Stimulated activated CD8-positive, alpha-beta memory T cell treated with anti-CD3 and anti-CD28 coated beads, Interleukin-4, amount 100 ng/mL, for 24 hours (primary cell): ENCODE data around the gene BMP7.
"Not testable (repeated sequence)": the region's sequence is repeated elsewhere in the genome, so short reads cannot be mapped to it uniquely, and the experiment has no call there.

Source experiments
- DNase-seq: peaks from one replicate; pipeline ENCODE4 v3.0.0-alpha.2; 2020; ENCODE audit warnings: low read depth

Gene BMP7

DNA sequence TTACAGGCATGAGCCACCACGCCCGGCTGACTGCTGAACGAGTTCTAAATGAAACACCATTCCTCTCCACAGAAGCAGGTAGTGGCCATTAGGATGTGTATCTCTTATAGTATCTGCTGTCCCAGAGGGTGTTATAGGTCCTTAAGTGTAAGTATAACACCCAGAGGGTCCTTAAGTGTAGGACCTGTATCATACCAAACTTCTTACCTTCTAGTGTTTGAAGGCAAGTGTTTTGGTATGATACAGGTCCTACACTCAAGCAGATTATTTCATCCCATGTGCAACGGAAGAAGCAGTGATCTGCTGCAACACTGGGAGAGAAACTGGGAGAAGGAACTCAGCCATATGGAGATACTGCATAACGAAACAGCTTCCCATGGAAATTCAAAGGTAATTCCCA is 17.4 kb downstream of the BMP7 start:
- DNase-seq = no peak

DNA sequence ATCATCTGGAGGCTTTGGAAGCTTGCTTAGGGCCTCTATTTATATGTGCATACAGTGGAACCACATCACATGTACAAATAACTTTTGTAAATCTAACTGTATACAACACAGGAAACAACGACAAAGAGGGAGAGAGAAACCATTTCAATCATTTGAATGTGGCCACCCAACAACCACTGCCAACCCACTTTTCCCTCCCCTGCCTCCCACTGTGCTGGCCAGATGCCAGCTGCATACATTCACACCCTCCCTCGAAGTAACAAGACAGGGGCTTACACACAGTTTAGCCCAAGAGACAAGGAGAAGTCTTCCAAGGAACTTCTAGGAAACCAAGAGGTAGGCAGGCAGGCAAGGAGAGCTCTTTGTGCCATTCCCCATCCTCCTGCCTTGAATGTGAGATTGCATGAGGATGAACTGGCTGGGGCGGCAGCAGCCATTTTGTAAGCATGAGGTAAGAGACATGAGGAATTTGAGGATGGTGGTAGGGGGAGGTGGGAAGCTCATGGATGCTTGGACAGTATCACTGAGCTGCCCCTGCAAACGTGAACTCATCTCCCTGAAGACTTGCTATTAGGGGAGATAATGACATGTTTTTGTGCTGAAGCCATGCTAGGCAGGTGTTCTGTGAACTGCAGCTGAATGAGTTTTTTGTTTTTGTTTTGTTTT is 18.2 kb downstream of the BMP7 start:
- no peak for DNase-seq

- DNase-seq = no peak
These were observed 19.0 kb downstream of the BMP7 start for GRCh38 chr20:57247292-57247965.

- no peak for DNase-seq
These were observed 20.4 kb downstream of the BMP7 start for GRCh38 chr20:57245997-57246396.

DNA sequence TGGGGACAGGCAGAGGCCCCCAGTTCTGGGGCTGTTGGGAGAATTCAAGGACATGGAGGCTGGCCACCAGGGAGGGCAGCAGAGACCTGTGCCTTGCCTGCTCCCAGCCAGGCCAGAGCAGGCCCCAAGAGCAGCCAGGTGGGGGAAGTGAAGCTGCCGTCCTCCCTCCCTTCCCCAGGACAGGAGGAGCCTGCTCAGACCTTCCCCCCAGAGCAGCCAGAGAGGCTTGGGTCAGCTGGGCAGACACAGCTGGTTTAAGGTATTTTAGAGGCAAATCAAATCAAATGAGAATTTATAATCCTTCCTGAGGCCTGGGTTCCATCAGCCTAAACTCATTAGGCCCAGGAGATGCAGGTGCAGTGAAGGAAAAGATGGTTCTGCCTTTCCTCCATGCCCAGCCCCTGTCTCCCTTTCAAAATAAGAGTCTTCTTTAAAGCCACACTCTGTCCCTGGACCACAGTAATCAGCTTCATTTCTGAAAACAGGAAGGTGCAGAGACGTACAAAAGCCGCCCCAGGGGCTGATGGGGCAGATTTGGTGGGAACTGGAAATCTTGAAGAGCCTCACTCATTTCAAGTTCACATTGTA is 21.7 kb downstream of the BMP7 start:
- no peak for DNase-seq

DNA sequence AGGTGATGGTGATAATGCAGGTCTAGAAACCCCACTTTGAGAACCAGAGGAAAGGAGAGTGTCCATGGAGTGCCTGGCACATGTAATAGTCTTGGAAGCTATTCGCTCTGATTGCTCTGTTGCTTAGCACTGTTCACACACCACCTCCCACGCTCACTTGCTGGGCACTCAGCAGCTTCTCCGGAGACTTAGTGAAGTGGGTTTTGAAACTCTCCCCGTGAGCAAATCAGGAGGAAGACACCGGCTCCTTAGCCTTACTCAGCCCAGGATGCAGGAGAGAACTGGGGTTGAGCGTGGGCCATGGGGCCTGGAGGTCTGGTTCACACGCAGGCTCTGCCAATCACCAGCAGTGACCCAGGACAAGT is 22.2 kb downstream of the BMP7 start:
- no peak for DNase-seq

DNA sequence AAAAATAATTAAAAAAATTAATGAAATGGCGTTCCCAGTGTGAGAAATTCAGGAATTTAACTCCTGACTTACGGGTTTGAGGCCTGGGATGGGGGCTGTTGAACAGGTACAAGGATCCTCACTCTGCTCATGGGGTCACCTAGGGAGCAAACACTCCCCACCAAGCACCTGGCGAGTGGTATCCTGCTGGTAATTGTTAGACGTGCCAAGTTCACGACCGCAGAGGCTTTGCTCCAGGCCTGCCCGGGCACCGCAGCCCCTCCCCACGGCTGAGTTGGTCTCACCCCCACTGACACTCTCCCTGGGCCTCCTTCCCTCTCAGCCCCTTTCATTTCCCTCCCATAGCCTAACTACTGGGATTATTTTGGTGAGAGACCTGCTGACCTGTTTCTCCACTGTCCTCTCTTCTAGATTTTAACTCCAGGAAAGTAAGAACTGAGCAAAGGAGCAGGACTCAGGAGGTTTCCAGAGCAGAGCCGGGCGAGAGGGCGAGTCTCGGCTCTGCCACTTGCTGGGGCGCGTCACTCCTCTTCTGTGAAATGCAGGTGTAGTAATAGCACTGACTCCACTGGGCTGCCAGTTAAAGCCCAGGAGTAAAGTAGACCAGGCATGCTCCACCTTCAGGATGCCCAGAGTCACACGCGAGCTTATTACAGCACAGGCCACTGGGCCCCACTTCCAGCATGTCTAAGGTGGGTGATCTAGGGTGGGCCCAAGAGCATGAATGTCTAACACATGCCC is 22.8 kb downstream of the BMP7 start:
- DNase-seq = no peak

GRCh38 chr20:57242414-57242813 is 24.0 kb downstream of the BMP7 start:
- DNase-seq = no peak

- DNase-seq = no peak
These were observed 25.0 kb downstream of the BMP7 start for GRCh38 chr20:57241363-57241991.

- no peak for DNase-seq
These were observed 25.7 kb downstream of the BMP7 start for GRCh38 chr20:57240581-57241362.

GRCh38 chr20:57239725-57240124 is 26.7 kb downstream of the BMP7 start:
- DNase-seq = not testable (repeated sequence)

GRCh38 chr20:57239324-57239723 is 27.1 kb downstream of the BMP7 start:
- not testable (repeated sequence) for DNase-seq

- DNase-seq = no peak
These were observed 28.4 kb downstream of the BMP7 start for GRCh38 chr20:57238089-57238488.

DNA sequence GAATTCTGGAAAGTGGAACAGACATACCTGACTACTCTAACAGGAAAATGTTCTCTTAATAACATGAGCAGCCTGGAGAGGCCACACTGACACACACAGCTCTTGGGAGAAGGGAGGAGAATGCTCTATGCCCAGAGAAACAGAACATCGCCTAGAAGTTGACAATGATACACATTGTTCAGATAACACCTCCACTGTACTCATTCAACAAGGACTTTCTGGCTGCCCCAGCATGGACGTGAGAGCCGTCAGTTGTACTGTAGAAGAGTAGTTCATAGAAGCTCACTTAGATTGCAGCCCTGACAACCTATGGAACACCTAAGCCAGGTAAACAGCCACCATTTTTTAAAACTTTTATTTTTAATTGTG is 28.9 kb downstream of the BMP7 start:
- no peak for DNase-seq

- no peak for DNase-seq
These were observed 29.4 kb downstream of the BMP7 start for GRCh38 chr20:57236813-57237584.

DNA sequence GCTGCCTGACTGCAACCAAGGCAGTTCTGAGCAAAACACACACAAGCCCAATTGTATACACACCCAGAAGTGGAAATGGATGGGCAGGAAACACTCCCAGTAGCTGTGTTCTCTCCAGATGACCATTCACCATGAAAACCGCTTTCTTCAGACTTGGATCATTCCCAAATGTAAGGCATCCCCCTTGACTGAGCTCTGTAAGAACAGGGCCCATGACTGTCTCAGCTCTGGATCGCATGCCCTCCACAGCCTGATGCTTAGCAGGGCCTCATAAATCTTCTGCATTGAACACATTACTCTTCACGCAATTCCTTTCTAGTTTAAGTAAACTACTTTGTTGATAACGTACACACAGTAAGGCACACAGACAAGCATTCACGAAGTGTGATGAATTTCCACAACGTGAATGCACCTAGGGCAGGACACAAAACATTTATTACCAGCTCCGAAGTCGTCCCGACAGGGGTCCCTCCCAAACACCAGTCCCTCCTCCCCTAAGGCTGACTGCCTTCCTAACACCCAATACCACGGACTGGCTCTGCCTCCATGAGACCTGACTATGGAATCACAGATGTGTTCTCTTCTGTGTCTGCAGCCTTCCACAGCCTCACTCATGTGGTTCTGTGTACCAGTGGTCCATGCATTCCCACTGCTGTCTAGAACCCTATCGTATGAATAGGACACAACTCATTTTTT is 31.7 kb downstream of the BMP7 start:
- no peak for DNase-seq

GRCh38 chr20:57231951-57232428 is 34.5 kb downstream of the BMP7 start:
- DNase-seq = no peak

DNA sequence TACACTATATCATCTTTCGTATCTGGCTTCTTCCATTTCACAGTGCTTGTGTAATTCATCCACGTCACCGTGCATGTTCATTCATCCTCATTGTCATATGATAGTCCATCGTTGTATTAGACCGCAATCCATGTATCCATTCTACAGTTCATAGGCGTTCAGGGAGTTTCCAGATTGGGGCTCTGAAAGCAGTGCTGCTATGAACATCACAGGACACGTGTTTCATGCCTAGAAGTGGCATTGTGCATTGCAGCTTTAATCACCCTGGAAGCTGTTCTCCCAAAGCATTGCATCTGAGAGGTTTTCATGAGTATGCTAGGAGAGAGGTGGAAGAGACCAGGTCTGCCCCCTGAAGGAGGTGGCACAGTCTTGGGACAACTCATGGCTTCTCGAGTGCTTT is 35.3 kb downstream of the BMP7 start:
- no peak for DNase-seq

GRCh38 chr20:57230247-57230646 is 36.2 kb downstream of the BMP7 start:
- no peak for DNase-seq

DNA sequence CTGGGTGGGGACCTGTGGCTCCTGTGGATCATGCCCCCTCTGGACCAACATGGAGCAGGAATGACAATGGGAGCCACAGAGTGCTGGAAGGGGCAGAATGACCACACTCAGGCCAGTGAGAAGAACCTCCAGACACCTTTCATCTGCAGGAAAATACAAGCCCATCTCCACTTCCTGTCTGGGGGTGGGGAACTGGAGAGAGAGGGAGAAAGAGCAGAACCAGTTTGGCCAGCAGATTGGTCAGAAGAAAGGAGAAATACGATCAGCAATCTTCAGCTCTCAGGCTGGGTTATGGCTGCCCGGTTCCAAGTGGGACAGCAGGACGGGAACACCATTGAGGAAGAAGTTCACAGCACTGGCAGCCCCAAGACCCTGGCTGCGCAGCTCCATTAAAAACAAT is 37.0 kb downstream of the BMP7 start:
- no peak for DNase-seq
